Measurements from ENCODE around the gene GMPPB.

GRCh38 chr3:49725906-49726681 lies 2.3 kb upstream of the GMPPB start:
- no peak for TF ChIP-seq EZH2 (IDR thresholded peaks at IDR 0.05)
- no peak for TF ChIP-seq POLR2AphosphoS5 (IDR thresholded peaks at IDR 0.05; ENCODE audit: borderline replicate concordance, low read depth, low read length)
- no peak for TF ChIP-seq FOXP2 (optimal IDR thresholded peaks at IDR 0.05; ENCODE audit: control extremely low read depth, extremely low read length, insufficient read depth)

All from SK-N-MC (cell line).